Right lobe of liver (tissue), 6 donors: ENCODE data around the gene FLRT2. TPM values are rescaled to one million over a fixed set of nuclear protein-coding genes. Genes with fewer than 3 reads are reported as not detected.

Experiments
- ATAC-seq, 4 donors: fragments of 200-7000 bp; cut with Tn5 transposase; one replicate each; pipeline ENCODE4 v1.9.1; 2020; ENCODE audit warnings: mild to moderate bottlenecking in 4 of 4, moderate library complexity in 4 of 4
- DNase-seq, 3 donors: peaks; one replicate each; pipeline ENCODE4 v3.0.0-alpha.2; 2020
- H3K27ac ChIP-seq, 3 donors: fragments of 200-600 bp; one replicate each; pipeline ENCODE4 v1.8.0; 2022
- H3K27me3 ChIP-seq, 2 donors: fragments of 200-600 bp; one replicate each; pipeline ENCODE4 v1.8.0; 2022
- H3K36me3 ChIP-seq, 4 donors: fragments of 200-600 bp; sonication (generic) in 1 of 4; one replicate each; pipeline versions ENCODE4 v1.5.1 to v1.8.0; 2017 to 2022; ENCODE audit warnings: control low read depth in 1 of 4
- H3K4me1 ChIP-seq, 4 donors: fragments of 200-600 bp; sonication (generic) in 1 of 4; one replicate each; pipeline versions ENCODE4 v1.5.1 to v1.8.0; 2017 to 2022; ENCODE audit warnings: control low read depth in 1 of 4
- H3K4me3 ChIP-seq, 3 donors: fragments of 200-600 bp; one replicate each; pipeline ENCODE4 v1.8.0; 2022
- H3K9me3 ChIP-seq, 4 donors: fragments of 200-600 bp; sonication (generic) in 1 of 4; one replicate each; pipeline versions ENCODE4 v1.5.1 to v1.8.0; 2017 to 2022; ENCODE audit warnings: control low read depth in 1 of 4
- CTCF ChIP-seq, 4 donors: fragments of 200-600 bp in 3 of 4; fragments of 450-650 bp in 1 of 4; IDR thresholded peaks; one replicate each; pipeline versions ENCODE4 v1.5.1 to v1.8.0; 2016 to 2022; ENCODE audit warnings: antibody characterized with exemption in 4 of 4, mild to moderate bottlenecking in 2 of 4
- POLR2A ChIP-seq: fragments of 450-650 bp; IDR thresholded peaks from one replicate; pipeline ENCODE4 v1.6.1; 2017; ENCODE audit warnings: antibody characterized with exemption, mild to moderate bottlenecking
- WGBS: methylation state at CpG from one replicate; pipeline ENCODE4 v1.1.6; 2018; ENCODE audit warnings: low coverage, low lambda C conversion rate; ENCODE audit not compliant: insufficient coverage; ENCODE audit errors: missing lambda C conversion rate; 5-methylcytosine and 5-hydroxymethylcytosine counted together
- intact Hi-C, 2 donors: fragments of 100-400 bp; cut with DNase I; formaldehyde crosslinking; loops; one replicate each; pipeline versions ENCODE4 v1.11.2 to v1.14.1; 2022
- total RNA-seq, 6 experiments: library from RNA; depleted of rRNA in 2 of 6; stranded (reverse); fragments of >200 nt in 2 of 6; fragmentation: NEBNext Ultra II Directional in 3 of 6; extraction: Animal tissue kit (Norgen Biotek cat#: 25700) in 3 of 6; gene quantifications; one replicate each; pipeline versions ENCODE4 v1.1.0 to v1.2.4, GENCODE V29; 2016 to 2023
- donor health status: DM: no; HTN: yes; CAD: no.
- donor health status: DM: no; HTN: no; CAD: no.
- donor health status: DM: no; HTN: no; CAD: no.
- donor health status: DM: no; HTN: yes; CAD: no.
- donor health status: DM: no; HTN: yes; CAD: no.

The FLRT2 gene
- total RNA-seq, 6 experiments from 2014 or later, result 0.12 to 4.1 (median 2.0) TPM

GRCh38 chr14:85534458-85535293 lies 4.7 kb downstream of the FLRT2 start:
- WGBS, result 8% methylated on average over 21 of the region's 28 CpGs
- DNase-seq, result no peak

GRCh38 chr14:85535321-85535720 lies 5.4 kb downstream of the FLRT2 start:
- Histone ChIP-seq H3K27me3 (peaks cover 0 to 5% of the 10 kb centered on the region in 2 donors), H3K4me1 (peaks cover 0 to 7% (median 0%) of the 10 kb centered on the region in 4 donors), H3K9me3 (no peaks in the 10 kb centered on the region), H3K27ac (no peak overlapping the region), H3K4me3 (no peak overlapping the region), H3K36me3 (no peaks in the 10 kb centered on the region)
- 41% methylated on average over 6 of the region's 6 CpGs for WGBS
- ATAC-seq (no peak), DNase-seq (no peak)
- intact Hi-C loops, result no loop called here
- TF ChIP-seq POLR2A (no peak), CTCF (IDR thresholded peaks at IDR 0.05) (no peak)

More at GRCh38 chr14:85534458-85535293, 4.7 kb downstream of the FLRT2 start:
- ATAC-seq, result no peak
- Histone ChIP-seq H3K27ac (no peak overlapping the region), H3K9me3 (no peaks in the 10 kb centered on the region), H3K27me3 (peaks cover 0 to 11% of the 10 kb centered on the region in 2 donors), H3K4me3 (peak overlapping the region in 1 of 3 donors; percentile 40), H3K4me1 (peaks cover 0 to 13% (median 0%) of the 10 kb centered on the region in 4 donors), H3K36me3 (no peaks in the 10 kb centered on the region)
- intact Hi-C loops, result no loop called here
- TF ChIP-seq POLR2A (no peak), CTCF (IDR thresholded peaks at IDR 0.05) (no peak)

- intact Hi-C loops, result no loop called here
- ATAC-seq (peak; percentile 52 to 76 (median 64)), DNase-seq (no peak)
- TF ChIP-seq POLR2A (no peak), CTCF (IDR thresholded peaks at IDR 0.05) (peak; percentile 35 to 53 (median 44))
- Histone ChIP-seq H3K4me1 (peaks cover 0 to 5% (median 0%) of the 10 kb centered on the region in 4 donors), H3K9me3 (no peaks in the 10 kb centered on the region), H3K27ac (no peak overlapping the region), H3K27me3 (peaks cover 0 to 5% of the 10 kb centered on the region in 2 donors), H3K4me3 (peak overlapping the region in 1 of 3 donors; percentile 7), H3K36me3 (no peaks in the 10 kb centered on the region)
- 18% methylated on average over 8 of the region's 8 CpGs for WGBS
Measured at GRCh38 chr14:85535991-85536832, 6.3 kb downstream of the FLRT2 start.

GRCh38 chr14:85536833-85537190 lies 6.9 kb downstream of the FLRT2 start:
- Histone ChIP-seq H3K27ac (no peak overlapping the region), H3K27me3 (peaks cover 0 to 5% of the 10 kb centered on the region in 2 donors), H3K4me3 (no peak overlapping the region), H3K36me3 (no peaks in the 10 kb centered on the region), H3K9me3 (no peaks in the 10 kb centered on the region), H3K4me1 (peaks cover 0 to 5% (median 0%) of the 10 kb centered on the region in 4 donors)
- intact Hi-C loops, result no loop called here
- ATAC-seq (no peak), DNase-seq (no peak)
- TF ChIP-seq POLR2A (no peak), CTCF (IDR thresholded peaks at IDR 0.05) (no peak)
- WGBS, result 45% methylated on average over 1 of the region's 1 CpG
